Spleen (tissue), 11 donors: ENCODE results near the gene CHRNE. TPM values are rescaled to one million over a fixed set of nuclear protein-coding genes. Genes with fewer than 3 reads are reported as not detected.
"Not testable (repeated sequence)": the region's sequence is repeated elsewhere in the genome, so short reads cannot be mapped to it uniquely, and the experiment has no call there.

Experiments
- DNase-seq: peaks from one replicate; pipeline ENCODE4 v3.0.0-alpha.2; 2020
- H3K27ac ChIP-seq, 8 donors: fragments of 200-600 bp; sonication (generic) in 7 of 8; 1 replicate in 4 of 8; 2 replicates in 4 of 8; pipeline versions ENCODE4 v1.5.0 to v1.8.0; 2016 to 2021; ENCODE audit warnings: inconsistent platforms in 4 of 8, mild to moderate bottlenecking in 4 of 8, moderate library complexity in 1 of 8
- H3K27me3 ChIP-seq, 7 donors: fragments of 200-600 bp; sonication (generic) in 6 of 7; replicated peaks in 1 of 7; 1 replicate in 4 of 7; 2 replicates in 3 of 7; pipeline versions ENCODE4 v1.5.0 to v1.8.0; 2016 to 2021; ENCODE audit warnings: inconsistent platforms in 3 of 7, mild to moderate bottlenecking in 1 of 7
- H3K36me3 ChIP-seq, 6 donors: fragments of 200-600 bp; sonication (generic) in 5 of 6; 1 replicate in 4 of 6; 2 replicates in 2 of 6; pipeline versions ENCODE4 v1.5.0 to v1.8.0; 2016 to 2021; ENCODE audit warnings: inconsistent platforms in 2 of 6
- H3K4me1 ChIP-seq, 6 donors: fragments of 200-600 bp; sonication (generic) in 5 of 6; 1 replicate in 3 of 6; 2 replicates in 3 of 6; pipeline versions ENCODE4 v1.5.0 to v1.8.0; 2016 to 2021; ENCODE audit warnings: inconsistent platforms in 3 of 6
- H3K4me3 ChIP-seq, 8 donors: fragments of 200-600 bp; sonication (generic) in 7 of 8; 1 replicate in 4 of 8; 2 replicates in 4 of 8; pipeline versions ENCODE4 v1.5.0 to v1.8.0; 2016 to 2021; ENCODE audit warnings: inconsistent platforms in 4 of 8, mild to moderate bottlenecking in 4 of 8, moderate library complexity in 2 of 8
- H3K9me3 ChIP-seq, 8 donors: fragments of 200-600 bp; sonication (generic) in 7 of 8; 1 replicate in 4 of 8; 2 replicates in 4 of 8; pipeline versions ENCODE4 v1.5.0 to v1.8.0; 2016 to 2021; ENCODE audit warnings: inconsistent platforms in 4 of 8
- CTCF ChIP-seq, 11 experiments: fragments of 200-600 bp in 7 of 11; fragments of 450-650 bp in 4 of 11; sonication (generic) in 4 of 11; IDR thresholded peaks in 8 of 11; conservative IDR thresholded peaks in 3 of 11; 1 replicate in 7 of 11; 2 replicates in 4 of 11; pipeline versions ENCODE4 v1.4.0 to v1.8.0; 2016 to 2021; ENCODE audit warnings: antibody characterized with exemption in 11 of 11, inconsistent platforms in 4 of 11, mild to moderate bottlenecking in 1 of 11
- POLR2A ChIP-seq, 3 donors: fragments of 450-650 bp; IDR thresholded peaks; one replicate each; pipeline ENCODE4 v1.5.1; 2017; ENCODE audit warnings: antibody characterized with exemption in 3 of 3, mild to moderate bottlenecking in 1 of 3
- POLR2AphosphoS5 ChIP-seq, 3 donors: sonication (generic); formaldehyde crosslinking; IDR thresholded peaks; one replicate each; pipeline ENCODE4 v1.5.1; 2017; ENCODE audit warnings: antibody characterized with exemption in 3 of 3
- WGBS, 5 donors: extraction: QIAGEN DNeasy Blood & Tissue Kit in 3 of 5; methylation state at CpG; one replicate each; pipeline versions ENCODE4 v1.1.5 to v1.1.7; 2013 to 2018; 5-methylcytosine and 5-hydroxymethylcytosine counted together
- intact Hi-C: fragments of 100-400 bp; cut with DNase I; formaldehyde crosslinking; loops from one replicate; pipeline ENCODE4 v1.15.0; 2023; ENCODE audit warnings: low total_unique reads
- polyA plus RNA-seq, 3 donors: library from polyadenylated mRNA; stranded (reverse); fragments of 200-250 nt; gene quantifications; one replicate each; pipeline ENCODE4 v1.2.1, GENCODE V29; 2013
- total RNA-seq, 7 donors: library from RNA; depleted of rRNA in 3 of 7; stranded (reverse); fragments of >200 nt in 3 of 7; fragmentation: NEBNext Ultra II Directional in 4 of 7; extraction: Animal tissue kit (Norgen Biotek cat#: 25700) in 4 of 7; gene quantifications; one replicate each; pipeline versions ENCODE4 v1.1.0 to v1.2.1, GENCODE V29; 2016 to 2021
- donor health status: healthy with polysubstance abuse.
- donor health status: DM: no; HTN: no; CAD: no; lungs with moderate emphysema.
- donor health status: DM: no; HTN: no; CAD: no.
- donor health status: Bipolar disorder and iron deficiency.
- donor health status: healthy.
- donor health status: DM: no; HTN: no; CAD: no.
- donor health status: DM: yes; HTN: yes; CAD: no.

The CHRNE gene
- total and polyA plus RNA-seq, 10 donors, result 0.33 to 3.0 (median 1.3) TPM

GRCh38 chr17:4859816-4860625, 42.9 kb downstream of the CHRNE start:
- Histone ChIP-seq H3K27ac (peak overlapping the region in 2 of 8 donors; percentile 30 to 69), H3K4me3 (no peak overlapping the region)
- intact Hi-C loops, result no loop called here

GRCh38 chr17:4858882-4859260, 44.0 kb downstream of the CHRNE start:
- 28 to 53% (median 40%) methylated on average over 5 of the region's 5 CpGs for WGBS, 5 donors
- peak overlapping the region in 7 of 8 donors; percentile 51 to 76 (median 71) for H3K27ac ChIP-seq
- intact Hi-C loops, result no loop called here

More at GRCh38 chr17:4859816-4860625, 42.9 kb downstream of the CHRNE start:
- no peak for DNase-seq
- TF ChIP-seq POLR2A (IDR thresholded peaks at IDR 0.05) (no peak), CTCF (IDR thresholded peaks at IDR 0.05 in 8 of 11, conservative IDR thresholded peaks at IDR 0.05 in 3 of 11) (no peak), POLR2AphosphoS5 (IDR thresholded peaks at IDR 0.05) (no peak)
- Histone ChIP-seq H3K27me3 (no peaks in the 10 kb centered on the region), H3K36me3 (peaks cover 0 to 37% (median 6%) of the 10 kb centered on the region in 6 donors), H3K9me3 (no peaks in the 10 kb centered on the region), H3K4me1 (peaks cover 7 to 62% (median 36%) of the 10 kb centered on the region in 6 donors)
- WGBS, 5 donors, result 86 to 94% (median 88%) methylated on average over 32 of the region's 32 CpGs

GRCh38 chr17:4858068-4858881, 44.6 kb downstream of the CHRNE start:
- TF ChIP-seq POLR2AphosphoS5 (IDR thresholded peaks at IDR 0.05), result peak in 1 of 3 donors; percentile 19
- TF ChIP-seq POLR2A (IDR thresholded peaks at IDR 0.05), result no peak
- intact Hi-C loops, result no loop called here
- peak overlapping the region in 7 of 8 donors; percentile 51 to 76 (median 71) for H3K27ac ChIP-seq
- H3K27me3 ChIP-seq, result no peaks in the 10 kb centered on the region
- H3K4me3 ChIP-seq, result no peak overlapping the region
- WGBS, 5 donors, result 61 to 81% (median 67%) methylated on average over 7 of the region's 7 CpGs
- no peak for DNase-seq
- peaks cover 7 to 61% (median 36%) of the 10 kb centered on the region in 6 donors for H3K4me1 ChIP-seq
- H3K9me3 ChIP-seq, result no peaks in the 10 kb centered on the region
- peaks cover 0 to 51% (median 6%) of the 10 kb centered on the region in 6 donors for H3K36me3 ChIP-seq

More at GRCh38 chr17:4858882-4859260, 44.0 kb downstream of the CHRNE start:
- no peak for DNase-seq
- Histone ChIP-seq H3K4me3 (peak overlapping the region in 1 of 8 donors; percentile 13), H3K9me3 (no peaks in the 10 kb centered on the region), H3K36me3 (peaks cover 0 to 48% (median 6%) of the 10 kb centered on the region in 6 donors), H3K4me1 (peaks cover 7 to 62% (median 36%) of the 10 kb centered on the region in 6 donors), H3K27me3 (no peaks in the 10 kb centered on the region)
- TF ChIP-seq CTCF (IDR thresholded peaks at IDR 0.05 in 8 of 11, conservative IDR thresholded peaks at IDR 0.05 in 3 of 11) (no peak), POLR2AphosphoS5 (IDR thresholded peaks at IDR 0.05) (peak; percentile 5 to 64 (median 20)), POLR2A (IDR thresholded peaks at IDR 0.05) (no peak)

GRCh38 chr17:4857347-4857746, 45.6 kb downstream of the CHRNE start:
- Histone ChIP-seq H3K4me1 (peaks cover 7 to 57% (median 36%) of the 10 kb centered on the region in 6 donors), H3K27ac (peak overlapping the region in 5 of 8 donors; percentile 64 to 76 (median 72)), H3K36me3 (peaks cover 0 to 51% (median 6%) of the 10 kb centered on the region in 6 donors)
- H3K4me3 ChIP-seq, H3K9me3 ChIP-seq, intact Hi-C loops, DNase-seq, H3K27me3 ChIP-seq: not testable (repeated sequence)
- 92 to 98% (median 94%) methylated on average over 7 of the region's 7 CpGs for WGBS, 5 donors
